GM12878 (cell line): Measurements from ENCODE around the gene SLC13A4. TPM values are rescaled to one million over a fixed set of nuclear protein-coding genes. Genes with fewer than 3 reads are reported as not detected.

ENCODE experiments used
- ATAC-seq: fragments of 200-7000 bp; cut with Tn5 transposase; 3 replicates; pipeline ENCODE4 v1.9.1; 2020; ENCODE audit warnings: mild to moderate bottlenecking, moderate library complexity
- BruUV-seq: library from RNA; stranded (reverse); fragments of 400-500 nt; replicated peaks from 2 replicates; lab custom pipeline; 2021; lab: Mats Ljungman, UMichigan
- CTCF ChIA-PET: fragments of 300-600 bp; sonication (Branson Sonifier 250); formaldehyde crosslinking; extraction: SDS; loops from one replicate; lab custom pipeline; 2021; ENCODE audit warnings: inconsistent platforms; lab: Yijun Ruan, JAX
- POLR2A ChIA-PET: fragments of 350-600 bp; formaldehyde crosslinking; extraction: SDS; loops from one replicate; lab custom pipeline; 2021; ENCODE audit warnings: inconsistent platforms; lab: Charles Lee
- RAD21 ChIA-PET: fragments of 300-600 bp; sonication (Branson Sonifier 250); formaldehyde crosslinking; loops from one replicate; lab custom pipeline; 2023; ENCODE audit warnings: antibody characterized with exemption; ENCODE audit not compliant: unreplicated experiment; lab: Charles Lee
- SMC1A ChIA-PET: fragments of 300-600 bp; sonication (Branson Sonifier 250); formaldehyde crosslinking; loops from one replicate; lab custom pipeline; 2023; ENCODE audit not compliant: unreplicated experiment, uncharacterized antibody; lab: Charles Lee
- DNase-seq: peaks from one replicate; pipeline ENCODE4 v3.0.0-alpha.2; 2011; ENCODE audit warnings: low read depth, low spot score
- FAIRE-seq: peaks from 3 replicates; lab custom pipeline; 2011; peaks lifted over from hg19 to GRCh38; lab: Jason Lieb, UNC
- H2AFZ ChIP-seq: 2 replicates; pipeline ENCODE4 v1.6.0; 2011; ENCODE audit warnings: low read depth, low read length, control low read depth; ENCODE audit not compliant: control insufficient read depth
- H3K27ac ChIP-seq: 2 replicates; pipeline ENCODE4 v1.5.1; 2011; ENCODE audit warnings: control low read depth; ENCODE audit not compliant: control insufficient read depth, insufficient read depth
- H3K27me3 ChIP-seq, 2 experiments: replicated peaks in 1 of 2; 2 replicates each; pipeline versions ENCODE4 v1.6.0 to v1.6.1; 2011; ENCODE audit warnings: low read length in 1 of 2; ENCODE audit not compliant: control insufficient read depth in 2 of 2, insufficient read depth in 2 of 2
- H3K36me3 ChIP-seq, 2 experiments: 2 replicates each; pipeline ENCODE4 v1.5.1; 2011; ENCODE audit warnings: low read length in 1 of 2; ENCODE audit not compliant: control insufficient read depth in 2 of 2, insufficient read depth in 2 of 2
- H3K4me1 ChIP-seq: 2 replicates; pipeline ENCODE4 v1.6.1; 2011; ENCODE audit warnings: mild to moderate bottlenecking, low read length, moderate library complexity, mixed read lengths; ENCODE audit not compliant: control insufficient read depth, insufficient read depth
- H3K4me2 ChIP-seq: 2 replicates; pipeline ENCODE4 v1.6.0; 2011; ENCODE audit warnings: control low read depth; ENCODE audit not compliant: control insufficient read depth, insufficient read depth
- H3K4me3 ChIP-seq: fragments of 200-600 bp; sonication (generic); 2 replicates; pipeline ENCODE4 v1.5.1; 2016
- H3K79me2 ChIP-seq: 2 replicates; pipeline ENCODE4 v1.6.0; 2011; ENCODE audit warnings: low read length; ENCODE audit not compliant: control insufficient read depth, insufficient read depth
- H3K9ac ChIP-seq: 2 replicates; pipeline ENCODE4 v1.8.0; 2011; ENCODE audit warnings: low read length, control low read depth, mixed read lengths; ENCODE audit not compliant: control insufficient read depth, insufficient read depth
- H3K9me3 ChIP-seq: replicated peaks from 3 replicates; pipeline ENCODE4 v1.5.1; 2011; ENCODE audit warnings: mild to moderate bottlenecking, low read length; ENCODE audit not compliant: control insufficient read depth, insufficient read depth
- H4K20me1 ChIP-seq: 2 replicates; pipeline ENCODE4 v1.6.0; 2011; ENCODE audit not compliant: control insufficient read depth, insufficient read depth
- HDGF ChIP-seq: fragments of 450-650 bp; IDR thresholded peaks from 2 replicates; pipeline ENCODE4 v1.6.1; 2016; ENCODE audit warnings: antibody characterized with exemption
- JUND ChIP-seq: IDR thresholded peaks from 2 replicates; pipeline ENCODE4 v1.6.1; 2012; ENCODE audit warnings: low read depth, mild to moderate bottlenecking, low read length, improper control_type of control experiment, moderate library complexity
- PML ChIP-seq: IDR thresholded peaks from 2 replicates; pipeline ENCODE4 v1.6.1; 2012; ENCODE audit warnings: low read length, inconsistent platforms
- ZBTB4 ChIP-seq: fragments of 450-650 bp; formaldehyde crosslinking; IDR thresholded peaks from 2 replicates; pipeline ENCODE4 v1.4.0; 2022; ENCODE audit warnings: mild to moderate bottlenecking, moderate library complexity
- ZNF207 ChIP-seq: fragments of 450-650 bp; IDR thresholded peaks from 2 replicates; pipeline ENCODE4 v1.6.1; 2014; ENCODE audit warnings: antibody characterized with exemption, mild to moderate bottlenecking, borderline replicate concordance
- WGBS: methylation state at CpG from one replicate; pipeline ENCODE4 v1.1.6; 2016; ENCODE audit warnings: low lambda C conversion rate; ENCODE audit not compliant: insufficient replicate concordance, insufficient coverage; ENCODE audit errors: missing lambda C conversion rate; 5-methylcytosine and 5-hydroxymethylcytosine counted together
- in situ Hi-C: fragments of 300-500 bp; cut with MboI; formaldehyde crosslinking; loops from 9 replicates; pipeline ENCODE4 v1.14.3; 2018; ENCODE audit warnings: mixed read lengths
- intact Hi-C: fragments of 100-400 bp; cut with micrococcal nuclease; formaldehyde crosslinking; loops from one replicate; pipeline ENCODE4 v1.14.2; 2022; ENCODE audit not compliant: unreplicated experiment
- polyA plus RNA-seq, 11 experiments: library from polyadenylated mRNA; depleted of rRNA in 4 of 11; unstranded in 6 of 11; stranded (reverse) in 5 of 11; fragments of >200 nt; fragmentation: Nextera tagmentation in 4 of 11; fragmentation: Illumina TruSeq in 1 of 11; extraction: Ambion mirVana in 4 of 11; extraction: Trizol in 1 of 11; gene quantifications; 1 replicate in 1 of 11; 2 replicates in 10 of 11; pipeline versions ENCODE4 v1.2.1 to v1.2.3, GENCODE V29; 2011 to 2016; ENCODE audit warnings: inconsistent platforms in 2 of 11, missing spikeins in 2 of 11, low read depth in 1 of 11
- total RNA-seq, 4 experiments: library from RNA; depleted of rRNA in 3 of 4; stranded (reverse); fragments of >200 nt in 3 of 4; fragmentation: Illumina TruSeq in 1 of 4; extraction: Trizol in 1 of 4; gene quantifications; 2 replicates each; pipeline versions ENCODE4 v1.2.1 to v1.2.3, GENCODE V29; 2013 to 2021
- TF ChIP-seq, protein P1 (sequence below): fragments of 450-650 bp; IDR thresholded peaks from 2 replicates; pipeline ENCODE4 v1.6.1; 2018; ENCODE audit warnings: borderline replicate concordance, mild to moderate bottlenecking; ENCODE audit not compliant: partially characterized antibody
- TF ChIP-seq, protein P2 (sequence below): fragments of 150-350 bp; IDR thresholded peaks from 2 replicates; pipeline ENCODE4 v1.6.1; 2016; ENCODE audit warnings: low read depth, low read length
- TF ChIP-seq, protein P3 (sequence below), 3 experiments: IDR thresholded peaks in 2 of 3; conservative IDR thresholded peaks in 1 of 3; 2 replicates each; pipeline ENCODE4 v1.5.1; 2011; ENCODE audit warnings: low read depth in 3 of 3, low read length in 3 of 3, mild to moderate bottlenecking in 3 of 3, control low read depth in 2 of 3, moderate library complexity in 2 of 3, inconsistent platforms in 1 of 3, mixed read lengths in 1 of 3; ENCODE audit not compliant: control insufficient read depth in 2 of 3, insufficient read depth in 1 of 3; ENCODE audit errors: extremely low read depth in 1 of 3

The SLC13A4 gene
- total and polyA plus RNA-seq, 10 of the 15 experiments (the other 5 are each of a cell fraction or from before 2014, with no cell fraction given), result 0.14 to 0.23 (median 0.20) TPM; not detected in 7

- in situ Hi-C loops (no loop called here), intact Hi-C loops (no loop called here)
- no peaks in the 10 kb centered on the region for H3K79me2 ChIP-seq
- H3K9ac ChIP-seq, result no peak overlapping the region
- no peak overlapping the region for H3K4me2 ChIP-seq
- ChIA-PET SMC1A (interaction anchor here (0.9 to 1.0 kb wide), 3 partner anchors 19 to 43 kb away, joined by 3 to 4 read pairs (median 4); no protein-coding TSS in a partner anchor), POLR2A (interaction anchor here (0.8 kb wide), 1 partner anchor 43 kb away, joined by 3 read pairs; no protein-coding TSS in a partner anchor), RAD21 (interaction anchor here (2.0 kb wide), 1 partner anchor 41 kb away, joined by 6 read pairs; no protein-coding TSS in a partner anchor), CTCF (interaction anchor here (1.4 to 4.4 kb wide), 3 partner anchors 14 to 41 kb away, joined by 4 to 56 read pairs (median 12); partner anchors contain the start of gene SLC13A4)
- H3K4me1 ChIP-seq, result no peaks in the 10 kb centered on the region
- WGBS, result 32% methylated on average over 4 of the region's 4 CpGs
- ATAC-seq, result no peak
- H3K9me3 ChIP-seq, result no peaks in the 10 kb centered on the region
- no peaks in the 10 kb centered on the region for H3K27me3 ChIP-seq
- no TSS peak for BruUV-seq
- no peak overlapping the region for H3K4me3 ChIP-seq
- no peaks in the 10 kb centered on the region for H4K20me1 ChIP-seq
- DNase-seq, result no peak
- no peak for FAIRE-seq
- H3K27ac ChIP-seq, result no peak overlapping the region
- no peaks in the 10 kb centered on the region for H3K36me3 ChIP-seq
- H2AFZ ChIP-seq, result no peak overlapping the region
- TF ChIP-seq JUND, result no peak
- no peak for TF ChIP-seq HDGF
- TF ChIP-seq, protein P1, sequence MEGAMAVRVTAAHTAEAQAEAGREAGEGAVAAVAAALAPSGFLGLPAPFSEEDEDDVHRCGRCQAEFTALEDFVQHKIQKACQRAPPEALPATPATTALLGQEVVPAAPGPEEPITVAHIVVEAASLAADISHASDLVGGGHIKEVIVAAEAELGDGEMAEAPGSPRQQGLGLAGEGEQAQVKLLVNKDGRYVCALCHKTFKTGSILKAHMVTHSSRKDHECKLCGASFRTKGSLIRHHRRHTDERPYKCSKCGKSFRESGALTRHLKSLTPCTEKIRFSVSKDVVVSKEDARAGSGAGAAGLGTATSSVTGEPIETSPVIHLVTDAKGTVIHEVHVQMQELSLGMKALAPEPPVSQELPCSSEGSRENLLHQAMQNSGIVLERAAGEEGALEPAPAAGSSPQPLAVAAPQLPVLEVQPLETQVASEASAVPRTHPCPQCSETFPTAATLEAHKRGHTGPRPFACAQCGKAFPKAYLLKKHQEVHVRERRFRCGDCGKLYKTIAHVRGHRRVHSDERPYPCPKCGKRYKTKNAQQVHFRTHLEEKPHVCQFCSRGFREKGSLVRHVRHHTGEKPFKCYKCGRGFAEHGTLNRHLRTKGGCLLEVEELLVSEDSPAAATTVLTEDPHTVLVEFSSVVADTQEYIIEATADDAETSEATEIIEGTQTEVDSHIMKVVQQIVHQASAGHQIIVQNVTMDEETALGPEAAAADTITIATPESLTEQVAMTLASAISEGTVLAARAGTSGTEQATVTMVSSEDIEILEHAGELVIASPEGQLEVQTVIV, result no peak
- TF ChIP-seq PML, result no peak
- TF ChIP-seq, protein P2, sequence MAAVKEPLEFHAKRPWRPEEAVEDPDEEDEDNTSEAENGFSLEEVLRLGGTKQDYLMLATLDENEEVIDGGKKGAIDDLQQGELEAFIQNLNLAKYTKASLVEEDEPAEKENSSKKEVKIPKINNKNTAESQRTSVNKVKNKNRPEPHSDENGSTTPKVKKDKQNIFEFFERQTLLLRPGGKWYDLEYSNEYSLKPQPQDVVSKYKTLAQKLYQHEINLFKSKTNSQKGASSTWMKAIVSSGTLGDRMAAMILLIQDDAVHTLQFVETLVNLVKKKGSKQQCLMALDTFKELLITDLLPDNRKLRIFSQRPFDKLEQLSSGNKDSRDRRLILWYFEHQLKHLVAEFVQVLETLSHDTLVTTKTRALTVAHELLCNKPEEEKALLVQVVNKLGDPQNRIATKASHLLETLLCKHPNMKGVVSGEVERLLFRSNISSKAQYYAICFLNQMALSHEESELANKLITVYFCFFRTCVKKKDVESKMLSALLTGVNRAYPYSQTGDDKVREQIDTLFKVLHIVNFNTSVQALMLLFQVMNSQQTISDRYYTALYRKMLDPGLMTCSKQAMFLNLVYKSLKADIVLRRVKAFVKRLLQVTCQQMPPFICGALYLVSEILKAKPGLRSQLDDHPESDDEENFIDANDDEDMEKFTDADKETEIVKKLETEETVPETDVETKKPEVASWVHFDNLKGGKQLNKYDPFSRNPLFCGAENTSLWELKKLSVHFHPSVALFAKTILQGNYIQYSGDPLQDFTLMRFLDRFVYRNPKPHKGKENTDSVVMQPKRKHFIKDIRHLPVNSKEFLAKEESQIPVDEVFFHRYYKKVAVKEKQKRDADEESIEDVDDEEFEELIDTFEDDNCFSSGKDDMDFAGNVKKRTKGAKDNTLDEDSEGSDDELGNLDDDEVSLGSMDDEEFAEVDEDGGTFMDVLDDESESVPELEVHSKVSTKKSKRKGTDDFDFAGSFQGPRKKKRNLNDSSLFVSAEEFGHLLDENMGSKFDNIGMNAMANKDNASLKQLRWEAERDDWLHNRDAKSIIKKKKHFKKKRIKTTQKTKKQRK, result no peak
- TF ChIP-seq, protein P3, sequence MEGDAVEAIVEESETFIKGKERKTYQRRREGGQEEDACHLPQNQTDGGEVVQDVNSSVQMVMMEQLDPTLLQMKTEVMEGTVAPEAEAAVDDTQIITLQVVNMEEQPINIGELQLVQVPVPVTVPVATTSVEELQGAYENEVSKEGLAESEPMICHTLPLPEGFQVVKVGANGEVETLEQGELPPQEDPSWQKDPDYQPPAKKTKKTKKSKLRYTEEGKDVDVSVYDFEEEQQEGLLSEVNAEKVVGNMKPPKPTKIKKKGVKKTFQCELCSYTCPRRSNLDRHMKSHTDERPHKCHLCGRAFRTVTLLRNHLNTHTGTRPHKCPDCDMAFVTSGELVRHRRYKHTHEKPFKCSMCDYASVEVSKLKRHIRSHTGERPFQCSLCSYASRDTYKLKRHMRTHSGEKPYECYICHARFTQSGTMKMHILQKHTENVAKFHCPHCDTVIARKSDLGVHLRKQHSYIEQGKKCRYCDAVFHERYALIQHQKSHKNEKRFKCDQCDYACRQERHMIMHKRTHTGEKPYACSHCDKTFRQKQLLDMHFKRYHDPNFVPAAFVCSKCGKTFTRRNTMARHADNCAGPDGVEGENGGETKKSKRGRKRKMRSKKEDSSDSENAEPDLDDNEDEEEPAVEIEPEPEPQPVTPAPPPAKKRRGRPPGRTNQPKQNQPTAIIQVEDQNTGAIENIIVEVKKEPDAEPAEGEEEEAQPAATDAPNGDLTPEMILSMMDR (IDR thresholded peaks at IDR 0.05 in 2 of 3, conservative IDR thresholded peaks at IDR 0.05 in 1 of 3; ENCODE audit: control insufficient read depth in 2 of 3, extremely low read depth in 1 of 3, insufficient read depth in 1 of 3, low read depth in 3 of 3, low read length in 3 of 3), result no peak
- TF ChIP-seq ZNF207, result no peak
- TF ChIP-seq ZBTB4 (CRISPR knock-in tag), result no peak
Measured at GRCh38 chr7:135713836-135714470, 14.0 kb downstream of the SLC13A4 start.
